Measurements from ENCODE around the gene TMPRSS4. TPM values are rescaled to one million over a fixed set of nuclear protein-coding genes. Genes with fewer than 3 reads are reported as not detected.
A peak's percentile ranks its signal among the peaks of the same experiment; 100 is the strongest.

Gene TMPRSS4
- total and polyA plus RNA-seq, 7 donors = 0.12 to 0.47 TPM; not detected in 5

DNA sequence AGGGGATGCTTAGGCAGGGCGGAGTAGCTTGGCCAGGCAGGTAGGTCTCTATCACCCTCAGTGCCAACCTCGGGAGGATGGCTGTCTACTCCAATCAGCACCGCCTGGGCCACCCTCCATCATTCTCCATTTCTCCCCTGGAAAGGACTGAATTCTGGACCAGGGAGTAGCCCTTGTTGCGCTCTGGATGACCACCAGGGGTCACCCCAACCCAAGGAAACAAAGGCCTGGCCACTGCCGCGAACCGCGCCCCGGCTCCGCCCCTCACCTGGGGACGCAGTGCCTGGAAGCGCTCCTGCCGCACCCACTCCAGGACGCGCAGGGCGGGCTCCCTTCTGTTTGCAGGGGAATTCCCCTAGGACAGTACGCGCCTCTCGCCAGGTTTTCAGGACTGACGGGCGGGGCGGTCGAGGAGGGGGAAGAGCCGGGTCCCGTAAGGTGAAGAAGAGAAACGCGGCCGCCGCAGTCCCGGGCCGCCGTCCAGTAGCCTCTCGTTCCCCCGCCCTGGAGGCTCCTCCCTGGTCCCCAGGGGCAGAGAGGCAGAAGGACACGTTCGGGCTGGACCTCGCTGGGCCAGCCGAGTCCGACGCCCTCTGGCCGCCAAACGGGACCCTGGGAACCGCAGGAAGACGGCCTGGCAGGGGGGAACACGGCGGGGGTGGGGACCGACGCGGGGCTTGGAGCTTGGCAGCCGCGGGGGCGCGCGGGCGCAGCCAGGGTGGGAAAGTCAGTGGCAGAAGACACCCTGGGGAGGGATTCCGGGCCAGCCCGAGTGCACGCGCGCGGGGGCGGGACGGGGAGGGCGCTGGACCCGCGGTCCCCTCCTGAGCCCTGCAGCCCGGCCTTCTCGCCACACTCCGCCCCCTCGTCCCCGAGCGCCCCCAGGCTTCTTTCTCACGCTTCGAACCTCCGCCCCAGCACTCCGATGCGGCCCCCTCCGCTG lies 68.7 kb downstream of the TMPRSS4 start:
- DNase-seq (peak; percentile 81 to 91), ATAC-seq (peak; percentile 90 to 96 (median 94))
- peak overlapping the region; percentile 67 for H3K4me3 ChIP-seq
- intact Hi-C loops (cut with DNase I) = loop anchor here (1.0 to 10.0 kb wide), 6 partner anchors 26 to 349 kb away; partner anchors contain the start of gene UBE4A (in 1 of the 2)
- H3K27ac ChIP-seq = peak overlapping the region; percentile 52
- WGBS, 3 donors = 3 to 7% (median 3%) methylated on average over 41 to 78 of the region's 78 CpGs
- H3K27me3 ChIP-seq (ENCODE audit: insufficient read depth in 3 of 3, low read length in 2 of 3) = no peaks in the 10 kb centered on the region
- TF ChIP-seq CTCF (IDR thresholded peaks at IDR 0.05) = peak; percentile 90
- H3K4me1 ChIP-seq = no peaks in the 10 kb centered on the region
- H3K9me3 ChIP-seq = no peaks in the 10 kb centered on the region
- H3K36me3 ChIP-seq (ENCODE audit: insufficient read depth in 1 of 2, low read depth in 1 of 2) = no peaks in the 10 kb centered on the region

DNA sequence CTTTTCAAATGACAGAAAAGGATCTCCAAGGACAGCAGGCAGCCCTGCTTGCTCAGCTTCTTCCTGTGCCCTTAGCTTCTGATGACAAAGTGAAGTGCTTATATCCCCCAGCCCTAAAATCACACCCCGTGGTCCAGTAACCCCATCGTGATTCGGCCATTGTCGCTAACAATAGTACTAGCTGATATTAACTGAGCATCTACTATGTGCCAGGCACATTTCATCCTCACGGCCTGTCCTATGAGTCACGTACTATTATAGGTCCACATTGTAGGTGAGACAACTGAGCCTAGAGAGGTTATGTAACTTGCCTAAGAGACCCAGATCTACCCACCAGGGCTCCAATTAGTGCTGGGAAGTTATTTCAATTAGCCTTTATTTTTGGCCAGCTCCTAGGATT lies 69.7 kb downstream of the TMPRSS4 start:
- TF ChIP-seq CTCF (IDR thresholded peaks at IDR 0.05) = no peak
- DNase-seq (peak in 1 of 2 donors; percentile 7), ATAC-seq (peak in 3 of 4 donors; percentile 26 to 47 (median 34))
- no peaks in the 10 kb centered on the region for H3K4me1 ChIP-seq
- intact Hi-C loops (cut with DNase I) = loop anchor here (1.0 to 10.0 kb wide), 4 partner anchors 25 to 348 kb away; partner anchors contain the start of gene UBE4A (in 1 of the 2)
- 53 to 83% (median 67%) methylated on average over 6 of the region's 6 CpGs for whole genome bisulfite sequencing, 3 donors
- no peak overlapping the region for H3K4me3 ChIP-seq
- H3K36me3 ChIP-seq (ENCODE audit: insufficient read depth in 1 of 2, low read depth in 1 of 2) = no peaks in the 10 kb centered on the region
- peak overlapping the region; percentile 52 for H3K27ac ChIP-seq
- H3K9me3 ChIP-seq = no peaks in the 10 kb centered on the region
- H3K27me3 ChIP-seq (ENCODE audit: insufficient read depth in 3 of 3, low read length in 2 of 3) = no peaks in the 10 kb centered on the region

- ATAC-seq = no peak
- peak overlapping the region; percentile 52 for H3K27ac ChIP-seq
- 67 to 79% (median 71%) methylated on average over 3 of the region's 3 CpGs for WGBS, 3 donors
- H3K4me1 ChIP-seq = no peaks in the 10 kb centered on the region
- no peak for TF ChIP-seq CTCF (IDR thresholded peaks at IDR 0.05)
- no peak overlapping the region for H3K4me3 ChIP-seq
- intact Hi-C loops (cut with DNase I) = loop anchor here (5.0 to 10.0 kb wide), 3 partner anchors 207 to 347 kb away; partner anchors contain the start of gene UBE4A (in 1 of the 2)
- peaks cover 0 to 8% (median 0%) of the 10 kb centered on the region in 3 donors for H3K27me3 ChIP-seq (ENCODE audit: insufficient read depth in 3 of 3, low read length in 2 of 3)
- peak in 1 of 2 donors; percentile 18 for DNase-seq
- H3K36me3 ChIP-seq (ENCODE audit: insufficient read depth in 1 of 2, low read depth in 1 of 2) = no peaks in the 10 kb centered on the region
- H3K9me3 ChIP-seq = no peaks in the 10 kb centered on the region
These were observed 70.6 kb downstream of the TMPRSS4 start for GRCh38 chr11:118147502-118147901.

DNA sequence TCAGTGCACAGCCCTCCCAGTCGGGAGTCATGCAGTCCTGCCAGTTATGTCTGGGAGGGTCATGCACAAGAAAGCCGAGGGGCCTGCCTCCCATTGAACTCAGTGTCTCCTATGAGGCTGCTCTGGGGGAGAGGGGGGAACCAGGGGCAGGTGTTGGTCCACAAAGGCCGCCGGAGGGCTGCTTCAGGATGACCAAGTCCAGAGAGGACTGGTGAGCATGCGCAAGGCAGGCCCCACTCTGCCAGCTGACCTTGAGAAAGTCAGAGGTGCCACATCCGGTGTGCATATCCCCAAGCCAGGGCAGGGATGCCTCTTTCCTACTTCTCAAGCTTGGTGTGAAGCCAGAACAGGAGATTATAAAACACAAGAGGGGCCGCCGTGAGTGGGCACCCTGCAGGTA lies 71.4 kb downstream of the TMPRSS4 start:
- DNase-seq (peak in 1 of 2 donors; percentile 47), ATAC-seq (no peak)
- peak overlapping the region; percentile 52 for H3K27ac ChIP-seq
- WGBS, 3 donors = 70 to 83% (median 76%) methylated on average over 8 of the region's 8 CpGs
- intact Hi-C loops (cut with DNase I) = loop anchor here (5.0 to 10.0 kb wide), 3 partner anchors 207 to 347 kb away; partner anchors contain the start of gene UBE4A (in 1 of the 2)
- H3K36me3 ChIP-seq (ENCODE audit: insufficient read depth in 1 of 2, low read depth in 1 of 2) = no peaks in the 10 kb centered on the region
- no peaks in the 10 kb centered on the region for H3K4me1 ChIP-seq
- peaks cover 0 to 12% (median 0%) of the 10 kb centered on the region in 3 donors for H3K27me3 ChIP-seq (ENCODE audit: insufficient read depth in 3 of 3, low read length in 2 of 3)
- H3K4me3 ChIP-seq = no peak overlapping the region
- TF ChIP-seq CTCF (IDR thresholded peaks at IDR 0.05) = no peak
- no peaks in the 10 kb centered on the region for H3K9me3 ChIP-seq

Data from psoas muscle (tissue), 8 donors.